ENCODE data around the gene TBC1D14. TPM values are rescaled to one million over a fixed set of nuclear protein-coding genes. Genes with fewer than 3 reads are reported as not detected.

The TBC1D14 gene
- polyA plus RNA-seq, 3 donors, result 36.3 to 44.7 (median 39.3) TPM

DNA sequence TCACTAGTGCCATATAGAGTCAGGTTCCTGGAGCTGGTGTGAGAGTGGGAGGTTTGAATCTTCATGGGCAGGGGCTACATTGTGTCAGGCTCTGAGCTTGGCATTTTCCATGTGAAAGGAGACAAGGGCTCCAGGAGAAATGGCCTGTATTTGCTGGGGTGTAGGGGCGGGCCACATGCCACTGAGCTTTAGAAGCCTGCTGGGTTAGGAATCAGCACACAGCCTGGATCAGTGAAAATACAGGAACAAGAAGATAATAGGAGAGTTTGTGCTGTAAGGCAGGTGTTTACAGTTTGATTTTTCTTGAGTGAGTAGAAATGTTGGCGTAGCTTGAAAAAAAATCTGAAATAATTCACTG lies 35.4 kb downstream of the TBC1D14 start:
- H3K27me3 Mint-ChIP-seq (ENCODE audit: low read depth in 3 of 3), result peaks cover 0 to 7% (median 0%) of the 10 kb centered on the region in 3 donors
- peaks cover 48 to 49% of the 10 kb centered on the region in 2 donors for H3K4me1 ChIP-seq (ENCODE audit: control insufficient read depth in 1 of 2, insufficient read depth in 2 of 2, low read length in 2 of 2)
- H3K9me3 ChIP-seq (replicated peaks in 1 of 2; ENCODE audit: control insufficient read depth in 1 of 2, insufficient read depth in 1 of 2, low read length in 2 of 2), result no peaks in the 10 kb centered on the region
- no peaks in the 10 kb centered on the region for H3K9me3 Mint-ChIP-seq
- intact Hi-C loops (cut with micrococcal nuclease), result loop anchor here in 1 of 2 donors (2.0 kb wide), 1 partner anchor 14 kb away; no protein-coding TSS in a partner anchor
- H3K4me2 ChIP-seq (replicated peaks; ENCODE audit: extremely low read depth, low read length, poor library complexity, severe bottlenecking), result no peak overlapping the region
- no peak overlapping the region for H3K9ac ChIP-seq (ENCODE audit: insufficient read depth, low read length, poor library complexity, severe bottlenecking)
- peak overlapping the region in 6 of 7 donors; percentile 53 to 97 (median 92) for H3K27ac Mint-ChIP-seq
- H3K79me2 ChIP-seq (ENCODE audit: insufficient read depth, low read length), result peaks cover 79% of the 10 kb centered on the region
- no peak overlapping the region for H3K4me3 ChIP-seq (replicated peaks in 1 of 3; ENCODE audit: low read depth in 2 of 3, low read length in 3 of 3)
- TF ChIP-seq, protein P1, sequence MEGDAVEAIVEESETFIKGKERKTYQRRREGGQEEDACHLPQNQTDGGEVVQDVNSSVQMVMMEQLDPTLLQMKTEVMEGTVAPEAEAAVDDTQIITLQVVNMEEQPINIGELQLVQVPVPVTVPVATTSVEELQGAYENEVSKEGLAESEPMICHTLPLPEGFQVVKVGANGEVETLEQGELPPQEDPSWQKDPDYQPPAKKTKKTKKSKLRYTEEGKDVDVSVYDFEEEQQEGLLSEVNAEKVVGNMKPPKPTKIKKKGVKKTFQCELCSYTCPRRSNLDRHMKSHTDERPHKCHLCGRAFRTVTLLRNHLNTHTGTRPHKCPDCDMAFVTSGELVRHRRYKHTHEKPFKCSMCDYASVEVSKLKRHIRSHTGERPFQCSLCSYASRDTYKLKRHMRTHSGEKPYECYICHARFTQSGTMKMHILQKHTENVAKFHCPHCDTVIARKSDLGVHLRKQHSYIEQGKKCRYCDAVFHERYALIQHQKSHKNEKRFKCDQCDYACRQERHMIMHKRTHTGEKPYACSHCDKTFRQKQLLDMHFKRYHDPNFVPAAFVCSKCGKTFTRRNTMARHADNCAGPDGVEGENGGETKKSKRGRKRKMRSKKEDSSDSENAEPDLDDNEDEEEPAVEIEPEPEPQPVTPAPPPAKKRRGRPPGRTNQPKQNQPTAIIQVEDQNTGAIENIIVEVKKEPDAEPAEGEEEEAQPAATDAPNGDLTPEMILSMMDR (IDR thresholded peaks at IDR 0.05), result no peak
- peaks cover 58% of the 10 kb centered on the region for H3K4me1 Mint-ChIP-seq
- H3K4me3 Mint-ChIP-seq, result no peak overlapping the region
- H4K20me1 ChIP-seq (ENCODE audit: insufficient read depth, low read length), result peaks cover 26% of the 10 kb centered on the region
- 100% methylated on average over 1 of the region's 2 CpGs for WGBS (ENCODE audit: insufficient coverage)
- peaks cover 19 to 51% of the 10 kb centered on the region in 2 donors for H3K36me3 Mint-ChIP-seq
- H3K36me3 ChIP-seq (replicated peaks in 1 of 2; ENCODE audit: control insufficient read depth in 1 of 2, insufficient read depth in 2 of 2, low read length in 2 of 2), result peaks cover 3 to 10% of the 10 kb centered on the region in 2 donors
- no peak for DNase-seq
- H3K27me3 ChIP-seq (ENCODE audit: control insufficient read depth in 2 of 2, insufficient read depth in 2 of 2, low read length in 2 of 2), result no peaks in the 10 kb centered on the region
- H3K27ac ChIP-seq (ENCODE audit: low read depth in 1 of 2, low read length in 2 of 2), result peak overlapping the region; percentile 26 to 85
- H2AFZ ChIP-seq (ENCODE audit: insufficient read depth, low read depth, low read length, poor library complexity, severe bottlenecking), result no peak overlapping the region

DNA sequence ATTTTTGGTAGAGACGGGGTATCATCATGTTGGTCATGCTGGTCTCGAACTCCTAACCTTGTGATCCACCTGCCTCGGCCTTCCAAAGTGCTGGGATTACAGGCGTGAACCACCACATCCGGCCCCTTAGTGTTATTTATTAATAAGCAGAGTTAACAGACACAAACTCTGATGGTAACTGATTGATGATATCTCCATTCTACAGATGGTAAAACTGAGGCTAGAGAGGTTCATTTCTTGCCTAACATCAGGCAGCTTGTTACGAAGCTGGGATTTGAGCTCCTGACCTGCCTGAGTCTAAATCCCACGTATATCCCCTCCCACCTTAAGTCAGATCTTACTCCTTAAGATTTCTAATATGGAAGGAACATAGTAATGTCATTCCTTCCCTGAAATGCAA lies 36.9 kb downstream of the TBC1D14 start:
- no peaks in the 10 kb centered on the region for H3K27me3 ChIP-seq (ENCODE audit: control insufficient read depth in 2 of 2, insufficient read depth in 2 of 2, low read length in 2 of 2)
- DNase-seq, result no peak
- H3K27me3 Mint-ChIP-seq (ENCODE audit: low read depth in 3 of 3), result peaks cover 0 to 7% (median 0%) of the 10 kb centered on the region in 3 donors
- H3K27ac ChIP-seq (ENCODE audit: low read depth in 1 of 2, low read length in 2 of 2), result no peak overlapping the region
- H3K27ac Mint-ChIP-seq, result peak overlapping the region in 1 of 7 donors; percentile 70
- peaks cover 22 to 44% of the 10 kb centered on the region in 2 donors for H3K36me3 Mint-ChIP-seq
- H4K20me1 ChIP-seq (ENCODE audit: insufficient read depth, low read length), result peaks cover 41% of the 10 kb centered on the region
- peaks cover 3 to 10% of the 10 kb centered on the region in 2 donors for H3K36me3 ChIP-seq (replicated peaks in 1 of 2; ENCODE audit: control insufficient read depth in 1 of 2, insufficient read depth in 2 of 2, low read length in 2 of 2)
- no peak overlapping the region for H3K4me3 Mint-ChIP-seq
- no peaks in the 10 kb centered on the region for H3K9me3 Mint-ChIP-seq
- peaks cover 84% of the 10 kb centered on the region for H3K79me2 ChIP-seq (ENCODE audit: insufficient read depth, low read length)
- H3K9me3 ChIP-seq (replicated peaks in 1 of 2; ENCODE audit: control insufficient read depth in 1 of 2, insufficient read depth in 1 of 2, low read length in 2 of 2), result no peaks in the 10 kb centered on the region
- H2AFZ ChIP-seq (ENCODE audit: insufficient read depth, low read depth, low read length, poor library complexity, severe bottlenecking), result no peak overlapping the region
- H3K4me1 Mint-ChIP-seq, result peaks cover 49% of the 10 kb centered on the region
- no peak overlapping the region for H3K4me2 ChIP-seq (replicated peaks; ENCODE audit: extremely low read depth, low read length, poor library complexity, severe bottlenecking)
- H3K9ac ChIP-seq (ENCODE audit: insufficient read depth, low read length, poor library complexity, severe bottlenecking), result no peak overlapping the region
- H3K4me1 ChIP-seq (ENCODE audit: control insufficient read depth in 1 of 2, insufficient read depth in 2 of 2, low read length in 2 of 2), result peaks cover 34% of the 10 kb centered on the region in 2 donors
- WGBS (ENCODE audit: insufficient coverage), result 100% methylated on average over 2 of the region's 7 CpGs
- H3K4me3 ChIP-seq (replicated peaks in 1 of 3; ENCODE audit: low read depth in 2 of 3, low read length in 3 of 3), result no peak overlapping the region
- intact Hi-C loops (cut with micrococcal nuclease), result no loop called here
- TF ChIP-seq, protein P1 (IDR thresholded peaks at IDR 0.05), result no peak

Measured in CD14-positive monocyte (primary cell).